HG02759 (cell line): ENCODE measurements around the gene C20orf204.

Experiments
- ATAC-seq: cut with Tn5 transposase; IDR thresholded peaks from one replicate; pipeline ENCODE4 v1.9.1; 2021; ENCODE audit warnings: mild to moderate bottlenecking, moderate library complexity; ENCODE audit not compliant: unreplicated experiment

Gene C20orf204

GRCh38 chr20:64041040-64041780 lies 5.2 kb downstream of the C20orf204 start:
- ATAC-seq: no peak

GRCh38 chr20:64041781-64042053 lies 5.7 kb downstream of the C20orf204 start:
- ATAC-seq: no peak

GRCh38 chr20:64042054-64042781 lies 6.2 kb downstream of the C20orf204 start:
- no peak for ATAC-seq

GRCh38 chr20:64043768-64044167 lies 7.8 kb downstream of the C20orf204 start:
- ATAC-seq: no peak

GRCh38 chr20:64044484-64045247 lies 8.7 kb downstream of the C20orf204 start:
- no peak for ATAC-seq

- no peak for ATAC-seq
Measured at GRCh38 chr20:64045346-64046011, 9.5 kb downstream of the C20orf204 start.

- no peak for ATAC-seq
Measured at GRCh38 chr20:64047046-64047389, 11.0 kb downstream of the C20orf204 start.

- no peak for ATAC-seq
Measured at GRCh38 chr20:64047968-64048401, 12.0 kb downstream of the C20orf204 start.

GRCh38 chr20:64048402-64049044 lies 12.5 kb downstream of the C20orf204 start:
- no peak for ATAC-seq

GRCh38 chr20:64049060-64049877 lies 13.3 kb downstream of the C20orf204 start, which contains the start of gene SOX18:
Gene SOX18 (minus strand): TSS chr20:64049639. CDS start chr20:64049516, 123 bp downstream.
- ATAC-seq: no peak

GRCh38 chr20:64049878-64050260 lies 13.9 kb downstream of the C20orf204 start:
- no peak for ATAC-seq

- no peak for ATAC-seq
Measured at GRCh38 chr20:64050261-64051032, 14.5 kb downstream of the C20orf204 start.

GRCh38 chr20:64051033-64051452 lies 15.1 kb downstream of the C20orf204 start:
- ATAC-seq: no peak

GRCh38 chr20:64051561-64052325 lies 15.8 kb downstream of the C20orf204 start:
- ATAC-seq: no peak

GRCh38 chr20:64052326-64052722 lies 16.3 kb downstream of the C20orf204 start:
- no peak for ATAC-seq

- no peak for ATAC-seq
Measured at GRCh38 chr20:64052987-64053840, 17.2 kb downstream of the C20orf204 start.

- no peak for ATAC-seq
Measured at GRCh38 chr20:64053841-64054661, 18.1 kb downstream of the C20orf204 start.
